Activated CD8-positive, alpha-beta T cell treated with anti-CD3 and anti-CD28 coated beads for 36 hours (primary cell): ENCODE data around the gene MYO1B. TPM values are rescaled to one million over a fixed set of nuclear protein-coding genes. Genes with fewer than 3 reads are reported as not detected.

ENCODE experiments used
- ATAC-seq: fragments of 200-7000 bp; cut with Tn5 transposase; one replicate; pipeline ENCODE4 v1.10.0; 2021; ENCODE audit warnings: mild to moderate bottlenecking, moderate library complexity
- CTCF ChIA-PET: fragments of 350-600 bp; sonication (Branson Sonifier 250); formaldehyde crosslinking; loops from one replicate; lab custom pipeline; 2021; ENCODE audit warnings: antibody characterized with exemption; lab: Charles Lee
- POLR2A ChIA-PET: fragments of 350-600 bp; sonication (Branson Sonifier 250); formaldehyde crosslinking; loops from one replicate; lab custom pipeline; 2021; ENCODE audit warnings: antibody characterized with exemption; lab: Charles Lee
- DNase-seq: peaks from one replicate; pipeline ENCODE4 v3.0.0-alpha.2; 2020
- H3K27ac Mint-ChIP-seq: one replicate; pipeline ENCODE4 v1.8.0; 2021; ENCODE audit warnings: mild to moderate bottlenecking, mixed read lengths
- H3K27me3 Mint-ChIP-seq: one replicate; pipeline ENCODE4 v1.8.0; 2021; ENCODE audit warnings: mixed read lengths
- H3K36me3 Mint-ChIP-seq: one replicate; pipeline ENCODE4 v1.8.0; 2021; ENCODE audit warnings: low read depth, mixed read lengths
- H3K4me1 Mint-ChIP-seq: one replicate; pipeline ENCODE4 v1.8.0; 2021; ENCODE audit warnings: low read depth, mixed read lengths
- H3K4me3 Mint-ChIP-seq: one replicate; pipeline ENCODE4 v1.8.0; 2021; ENCODE audit warnings: mild to moderate bottlenecking, moderate library complexity, mixed read lengths
- H3K9me3 Mint-ChIP-seq: one replicate; pipeline ENCODE4 v1.8.0; 2021; ENCODE audit warnings: mixed read lengths
- intact Hi-C: fragments of 100-400 bp; cut with micrococcal nuclease; formaldehyde crosslinking; loops from one replicate; pipeline ENCODE4 v1.10.0; 2022
- total RNA-seq, 2 experiments: library from RNA; stranded (reverse); gene quantifications; one replicate each; pipeline ENCODE4 v1.2.3, GENCODE V29; 2021
- TF ChIP-seq, protein P1 (sequence below): fragments of 200-600 bp; IDR thresholded peaks from one replicate; pipeline ENCODE4 v1.8.0; 2022; ENCODE audit warnings: antibody characterized with exemption, mild to moderate bottlenecking

The MYO1B gene
- total RNA-seq, 2 experiments from 2014 or later: 43.2 to 44.8 TPM

- Mint-ChIP-seq H3K4me1 (peaks cover 23% of the 10 kb centered on the region), H3K4me3 (no peak overlapping the region), H3K36me3 (peaks cover 4% of the 10 kb centered on the region), H3K27me3 (no peaks in the 10 kb centered on the region), H3K9me3 (peaks cover 11% of the 10 kb centered on the region), H3K27ac (no peak overlapping the region)
- intact Hi-C loops: loop anchor here (5.0 kb wide), 1 partner anchor 302 kb away; no protein-coding TSS in a partner anchor
- TF ChIP-seq, protein P1, sequence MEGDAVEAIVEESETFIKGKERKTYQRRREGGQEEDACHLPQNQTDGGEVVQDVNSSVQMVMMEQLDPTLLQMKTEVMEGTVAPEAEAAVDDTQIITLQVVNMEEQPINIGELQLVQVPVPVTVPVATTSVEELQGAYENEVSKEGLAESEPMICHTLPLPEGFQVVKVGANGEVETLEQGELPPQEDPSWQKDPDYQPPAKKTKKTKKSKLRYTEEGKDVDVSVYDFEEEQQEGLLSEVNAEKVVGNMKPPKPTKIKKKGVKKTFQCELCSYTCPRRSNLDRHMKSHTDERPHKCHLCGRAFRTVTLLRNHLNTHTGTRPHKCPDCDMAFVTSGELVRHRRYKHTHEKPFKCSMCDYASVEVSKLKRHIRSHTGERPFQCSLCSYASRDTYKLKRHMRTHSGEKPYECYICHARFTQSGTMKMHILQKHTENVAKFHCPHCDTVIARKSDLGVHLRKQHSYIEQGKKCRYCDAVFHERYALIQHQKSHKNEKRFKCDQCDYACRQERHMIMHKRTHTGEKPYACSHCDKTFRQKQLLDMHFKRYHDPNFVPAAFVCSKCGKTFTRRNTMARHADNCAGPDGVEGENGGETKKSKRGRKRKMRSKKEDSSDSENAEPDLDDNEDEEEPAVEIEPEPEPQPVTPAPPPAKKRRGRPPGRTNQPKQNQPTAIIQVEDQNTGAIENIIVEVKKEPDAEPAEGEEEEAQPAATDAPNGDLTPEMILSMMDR: no peak
- ChIA-PET CTCF (interaction anchor here (0.6 to 7.2 kb wide), 7 partner anchors 14 to 308 kb away, joined by 3 to 58 read pairs (median 4); no protein-coding TSS in a partner anchor), POLR2A (interaction anchor here (0.6 kb wide), 1 partner anchor 242 kb away, joined by 3 read pairs; no protein-coding TSS in a partner anchor)
- DNase-seq (no peak), ATAC-seq (no peak)
Measured at GRCh38 chr2:191215230-191215629, 30.0 kb upstream of the MYO1B start.

GRCh38 chr2:191215666-191216065, 29.5 kb upstream of the MYO1B start:
- peaks cover 7% of the 10 kb centered on the region for H3K36me3 Mint-ChIP-seq
- ChIA-PET POLR2A (no interaction called here), CTCF (interaction anchor here (0.6 to 7.2 kb wide), 7 partner anchors 9 to 308 kb away, joined by 3 to 58 read pairs (median 10); no protein-coding TSS in a partner anchor)
- no peaks in the 10 kb centered on the region for H3K27me3 Mint-ChIP-seq
- intact Hi-C loops: loop anchor here (5.0 kb wide), 1 partner anchor 302 kb away; no protein-coding TSS in a partner anchor
- peaks cover 27% of the 10 kb centered on the region for H3K4me1 Mint-ChIP-seq
- no peak for ATAC-seq
- H3K27ac Mint-ChIP-seq: no peak overlapping the region
- DNase-seq: no peak
- H3K9me3 Mint-ChIP-seq: peaks cover 12% of the 10 kb centered on the region
- TF ChIP-seq, protein P1: no peak
- no peak overlapping the region for H3K4me3 Mint-ChIP-seq

DNA sequence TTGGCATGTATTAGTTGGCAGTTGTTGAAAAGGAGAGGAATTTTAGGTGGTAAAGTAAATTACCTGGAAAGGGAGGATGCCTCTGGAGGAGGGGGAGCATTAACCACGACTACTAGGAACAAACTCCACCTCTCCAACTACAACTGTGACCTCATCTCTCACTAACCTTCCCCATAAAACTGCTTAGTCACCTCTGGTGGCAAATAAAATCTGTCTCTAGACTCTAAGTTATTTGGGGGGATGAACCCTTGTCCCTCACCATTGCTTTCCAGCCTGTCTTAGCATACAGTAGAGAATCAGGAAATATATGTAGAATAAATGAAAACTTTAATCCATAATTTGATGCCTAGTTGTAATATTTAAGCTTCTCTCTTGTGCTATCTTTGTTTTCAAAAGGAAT, 27.6 kb upstream of the MYO1B start:
- intact Hi-C loops: loop anchor here (5.0 kb wide), 1 partner anchor 300 kb away; no protein-coding TSS in a partner anchor
- ATAC-seq: no peak
- ChIA-PET CTCF (interaction anchor here (0.5 to 7.2 kb wide), 46 partner anchors 10 to 520 kb away, joined by 3 to 58 read pairs (median 4); partner anchors contain the start of gene STAT1), POLR2A (interaction anchor here (1.1 kb wide), 1 partner anchor 23 kb away, joined by 6 read pairs; no protein-coding TSS in a partner anchor)
- DNase-seq: no peak
- H3K4me3 Mint-ChIP-seq: no peak overlapping the region
- TF ChIP-seq, protein P1: no peak
- H3K9me3 Mint-ChIP-seq: peaks cover 6% of the 10 kb centered on the region
- H3K36me3 Mint-ChIP-seq: peaks cover 4% of the 10 kb centered on the region
- H3K27ac Mint-ChIP-seq: no peak overlapping the region
- H3K4me1 Mint-ChIP-seq: peaks cover 29% of the 10 kb centered on the region
- no peaks in the 10 kb centered on the region for H3K27me3 Mint-ChIP-seq

DNA sequence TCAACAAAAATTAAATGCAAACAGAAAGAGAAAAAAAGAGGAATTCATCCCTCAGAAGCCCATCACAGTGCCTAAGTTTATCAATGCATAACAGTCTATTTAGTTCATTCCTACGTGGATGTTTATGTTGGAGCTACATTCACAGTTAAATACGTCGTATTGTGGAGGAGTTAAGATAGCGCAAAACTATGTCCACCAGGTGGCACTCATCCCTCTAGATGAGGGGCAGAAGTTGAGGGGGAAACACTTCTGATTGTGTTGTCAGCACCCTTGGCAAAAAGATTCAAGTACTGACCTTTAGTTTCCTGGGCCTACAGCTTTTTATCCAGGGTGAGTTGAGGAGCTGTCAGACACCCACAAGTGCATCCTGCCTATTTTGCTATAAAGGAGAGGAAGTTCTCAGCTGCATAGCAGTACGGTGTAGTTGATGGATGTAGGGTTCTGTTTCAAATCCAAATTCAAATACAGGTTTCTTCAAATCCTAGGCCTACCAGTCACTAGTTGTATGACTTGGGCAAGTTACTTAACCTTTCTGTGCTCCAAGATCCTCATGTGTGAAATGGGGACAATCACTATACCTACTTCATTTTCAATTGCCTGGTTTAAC, 26.8 kb upstream of the MYO1B start:
- peak; percentile 85 for DNase-seq
- no peak overlapping the region for H3K4me3 Mint-ChIP-seq
- ChIA-PET POLR2A (interaction anchor here (1.1 to 1.2 kb wide), 2 partner anchors 12 to 24 kb away, joined by 4 to 6 read pairs; no protein-coding TSS in a partner anchor), CTCF (interaction anchor here (0.5 to 7.2 kb wide), 49 partner anchors 9 to 519 kb away, joined by 3 to 58 read pairs (median 4); partner anchors contain the start of gene STAT1)
- H3K27me3 Mint-ChIP-seq: no peaks in the 10 kb centered on the region
- H3K36me3 Mint-ChIP-seq: peaks cover 4% of the 10 kb centered on the region
- no peak overlapping the region for H3K27ac Mint-ChIP-seq
- TF ChIP-seq, protein P1: peak; percentile 74
- peak; percentile 90 for ATAC-seq
- intact Hi-C loops: loop anchor here (5.0 kb wide), 1 partner anchor 299 kb away; no protein-coding TSS in a partner anchor
- peaks cover 6% of the 10 kb centered on the region for H3K9me3 Mint-ChIP-seq
- peaks cover 29% of the 10 kb centered on the region for H3K4me1 Mint-ChIP-seq

DNA sequence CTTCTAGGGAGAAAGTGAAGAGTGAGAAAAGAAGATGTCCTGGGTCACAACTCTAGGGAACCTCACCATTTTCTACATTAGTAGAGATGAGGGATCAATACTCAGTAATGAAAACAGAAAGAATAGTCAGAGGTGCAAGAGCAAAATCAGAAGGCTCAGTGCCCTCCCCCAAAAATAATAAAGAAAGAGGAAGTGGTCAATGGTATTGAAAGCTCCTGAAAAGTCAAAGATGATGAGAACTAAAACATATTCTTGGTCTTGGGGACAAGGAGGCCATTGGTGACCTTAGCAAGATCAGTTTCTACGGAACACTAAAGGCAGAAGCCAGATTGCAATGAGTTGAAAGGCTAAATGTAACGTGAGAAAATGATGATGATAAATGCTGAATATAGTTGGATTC, 24.5 kb upstream of the MYO1B start:
- peaks cover 4% of the 10 kb centered on the region for H3K36me3 Mint-ChIP-seq
- CTCF ChIA-PET: interaction anchor here (0.9 kb wide), 1 partner anchor 22 kb away, joined by 3 read pairs; no protein-coding TSS in a partner anchor
- POLR2A ChIA-PET: no interaction called here
- DNase-seq (no peak), ATAC-seq (no peak)
- intact Hi-C loops: no loop called here
- H3K27ac Mint-ChIP-seq: no peak overlapping the region
- H3K4me1 Mint-ChIP-seq: peaks cover 29% of the 10 kb centered on the region
- TF ChIP-seq, protein P1: no peak
- H3K27me3 Mint-ChIP-seq: no peaks in the 10 kb centered on the region
- no peak overlapping the region for H3K4me3 Mint-ChIP-seq
- H3K9me3 Mint-ChIP-seq: peaks cover 6% of the 10 kb centered on the region
